ENCODE data around the gene ZMYND8.
"Not testable (repeated sequence)": the region's sequence is repeated elsewhere in the genome, so short reads cannot be mapped to it uniquely, and the experiment has no call there.

Gene ZMYND8

GRCh38 chr20:47356526-47357295, at the start of gene ZMYND8:
ZMYND8 (minus strand) TSS chr20:47356699; CDS start chr20:47356670, 29 bp downstream.
- DNase-seq (ENCODE audit: low read depth, low spot score), result peak; percentile 94

DNA sequence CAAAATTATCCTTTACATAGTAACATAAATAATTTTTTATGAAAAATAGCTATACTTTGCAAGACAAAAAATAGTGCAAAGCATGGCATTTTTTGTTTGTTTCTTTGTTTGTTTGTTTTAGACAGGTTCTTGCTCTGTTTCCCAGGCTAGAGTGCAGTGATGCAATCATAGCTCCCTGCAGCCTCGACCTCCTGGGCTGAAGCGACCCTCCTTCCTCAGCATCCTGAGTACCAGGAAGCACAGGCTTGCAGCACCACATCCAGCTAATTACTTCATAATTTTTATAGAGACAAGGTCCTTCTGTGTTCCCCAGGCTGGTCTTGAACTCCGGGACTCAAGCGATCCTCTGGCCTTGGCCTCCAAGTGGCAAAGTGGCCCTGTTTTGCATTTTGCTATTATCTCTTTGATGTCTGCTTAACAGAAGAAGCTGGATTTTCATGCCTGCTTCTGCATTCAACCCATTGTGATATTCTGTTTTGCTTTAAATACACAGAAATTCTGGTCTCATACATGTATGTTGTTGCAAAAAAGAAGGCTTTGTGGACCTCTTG, 49.4 kb upstream of the ZMYND8 start:
- no peak for DNase-seq (ENCODE audit: low read depth, low spot score)

DNA sequence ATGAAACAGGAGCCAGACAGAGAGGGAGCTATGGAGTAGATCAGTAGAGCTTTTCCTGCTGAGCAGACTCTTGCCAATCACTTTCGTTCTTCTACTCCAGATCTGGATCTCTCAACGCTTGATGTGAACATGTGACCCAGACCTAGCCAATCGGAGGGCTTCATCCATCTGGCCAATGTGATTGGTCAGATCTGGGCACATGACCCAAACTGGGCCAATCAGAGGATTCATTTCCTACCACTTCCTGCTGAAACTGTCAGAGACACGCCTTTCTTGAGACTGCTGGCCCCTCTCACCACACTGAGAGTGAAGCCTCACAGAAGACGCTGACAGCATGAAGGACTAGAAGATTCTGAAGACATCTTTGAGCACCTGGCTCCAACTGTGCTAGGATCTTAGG, 44.2 kb upstream of the ZMYND8 start:
- DNase-seq (ENCODE audit: low read depth, low spot score), result no peak

- DNase-seq (ENCODE audit: low read depth, low spot score), result no peak
Observed at GRCh38 chr20:47397652-47398301, 41.3 kb upstream of the ZMYND8 start.

DNA sequence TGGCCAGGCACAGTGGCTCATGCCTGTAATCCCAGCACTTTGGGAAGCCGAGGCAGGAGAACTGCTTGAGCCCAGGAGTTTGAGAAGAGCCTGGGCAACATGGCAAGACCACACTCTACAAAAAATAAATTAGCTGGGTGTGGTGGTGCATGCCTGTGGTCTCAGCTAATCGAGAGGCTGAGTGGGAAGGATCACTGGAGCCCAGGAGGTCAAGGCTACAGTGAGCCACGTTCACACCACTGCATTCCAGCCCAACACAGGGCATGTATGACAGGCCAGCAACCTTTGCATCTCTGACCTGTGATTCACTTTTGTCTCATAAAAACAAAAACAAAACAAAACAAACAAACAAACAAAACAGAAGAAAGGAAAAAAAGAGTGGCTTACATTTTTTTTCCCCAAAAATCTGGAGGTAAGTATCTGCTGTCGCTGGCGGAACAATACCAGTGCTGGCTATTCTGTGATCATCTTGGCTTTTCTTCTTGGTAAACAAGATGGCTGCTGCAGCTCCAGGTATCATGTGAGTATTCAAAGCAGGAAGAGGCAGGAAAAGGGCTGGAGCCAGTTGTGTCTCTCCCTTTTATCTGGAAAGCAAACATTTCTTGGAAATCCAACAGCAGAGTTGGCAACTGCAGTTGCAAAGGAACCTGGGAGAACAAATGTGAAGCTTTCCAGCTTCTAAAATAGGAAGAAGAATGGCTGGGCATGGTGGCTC, 40.4 kb upstream of the ZMYND8 start:
- no peak for DNase-seq (ENCODE audit: low read depth, low spot score)

GRCh38 chr20:47393796-47394514, 37.5 kb upstream of the ZMYND8 start:
- not testable (repeated sequence) for DNase-seq (ENCODE audit: low read depth, low spot score)

GRCh38 chr20:47392721-47393073, 36.2 kb upstream of the ZMYND8 start:
- no peak for DNase-seq (ENCODE audit: low read depth, low spot score)

DNA sequence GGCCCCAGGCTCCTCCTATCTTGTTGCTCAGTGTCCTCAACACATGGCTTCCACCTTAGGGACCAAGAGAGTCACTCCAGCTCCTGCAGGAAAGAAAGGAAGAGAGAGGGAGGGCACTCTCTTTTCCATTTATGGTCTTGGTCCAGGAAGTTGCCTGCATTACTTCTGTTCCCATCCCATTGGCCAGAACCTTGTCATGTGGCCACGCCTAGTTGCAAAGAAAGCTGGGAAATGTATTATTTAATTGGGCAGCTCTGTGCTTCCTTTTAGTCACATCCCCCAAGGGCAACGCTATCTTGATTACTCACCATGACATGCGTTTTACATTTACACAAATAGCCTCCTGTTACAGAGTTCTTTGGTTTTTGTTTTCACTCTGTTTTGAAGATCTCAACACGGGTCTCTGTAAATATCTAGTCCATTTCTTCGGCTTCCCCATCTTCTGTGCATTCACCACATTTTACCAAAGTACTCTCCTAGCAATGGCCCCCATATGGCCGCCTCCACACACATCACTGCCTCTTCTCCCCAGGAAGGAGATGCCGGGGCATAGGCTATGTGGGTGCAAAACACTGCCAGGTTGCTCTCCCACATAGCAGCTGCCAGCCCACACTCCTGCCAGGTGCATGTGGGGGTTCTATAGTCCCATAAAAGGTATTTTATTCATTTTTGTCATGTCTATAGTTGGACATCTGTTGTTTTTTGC, 35.7 kb upstream of the ZMYND8 start:
- DNase-seq (ENCODE audit: low read depth, low spot score), result no peak

DNA sequence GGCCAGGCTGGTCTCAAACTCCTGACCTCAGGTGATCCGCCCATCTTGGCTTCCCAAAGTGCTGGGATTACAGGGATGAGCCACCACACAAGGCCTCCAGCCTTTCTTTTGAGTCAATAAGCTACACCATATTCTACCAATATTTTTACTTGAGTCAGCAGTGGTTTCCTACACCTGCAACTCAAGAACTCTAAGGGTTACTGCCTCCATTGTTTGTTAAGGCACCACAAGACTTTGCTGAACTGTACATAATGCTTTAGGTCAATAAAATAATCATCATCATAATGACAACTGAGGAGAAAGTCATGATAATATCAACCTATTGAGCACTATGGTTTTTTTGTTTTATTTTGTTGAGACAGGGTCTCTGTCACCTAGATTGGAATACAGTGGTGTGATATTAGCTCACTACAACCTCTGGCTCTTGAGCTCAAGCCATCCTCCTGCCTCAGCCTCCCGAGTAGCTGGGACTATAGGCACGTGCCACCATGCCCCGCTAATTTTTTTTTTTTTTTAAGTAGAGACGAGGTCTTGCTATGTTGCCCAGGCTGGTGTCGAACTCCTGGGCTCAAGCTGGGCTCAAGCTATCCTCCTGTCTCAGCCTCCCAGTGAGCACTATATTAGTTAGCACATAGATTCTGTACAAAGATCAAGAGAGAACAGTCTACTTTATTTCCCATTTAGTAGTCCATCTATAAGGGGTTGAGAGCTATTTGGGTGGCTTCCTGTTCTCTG, 34.9 kb upstream of the ZMYND8 start:
- no peak for DNase-seq (ENCODE audit: low read depth, low spot score)

- DNase-seq (ENCODE audit: low read depth, low spot score), result no peak
Observed at GRCh38 chr20:47389867-47390347, 33.4 kb upstream of the ZMYND8 start.

GRCh38 chr20:47385968-47386367, 29.5 kb upstream of the ZMYND8 start:
- not testable (repeated sequence) for DNase-seq (ENCODE audit: low read depth, low spot score)

GRCh38 chr20:47382746-47383415, 26.4 kb upstream of the ZMYND8 start:
- no peak for DNase-seq (ENCODE audit: low read depth, low spot score)

DNA sequence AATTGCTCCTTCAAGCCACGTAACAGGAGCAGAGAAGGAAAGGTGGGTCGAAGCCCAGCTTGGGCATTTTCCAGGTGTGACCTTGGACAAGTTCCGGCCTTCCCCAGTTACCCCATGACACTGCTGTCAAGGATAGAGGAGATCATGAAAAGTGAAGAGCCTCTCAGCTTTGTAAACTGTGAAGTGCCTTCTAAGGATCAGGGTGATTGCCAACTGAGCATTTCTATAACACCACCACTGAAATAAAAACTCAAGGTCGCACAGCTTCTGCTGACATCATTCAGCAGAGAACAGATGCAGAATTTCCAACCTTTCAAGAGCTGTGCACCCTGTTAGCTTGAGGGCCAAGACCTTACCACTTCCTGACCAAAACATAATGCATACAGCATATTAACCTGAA, 24.0 kb upstream of the ZMYND8 start:
- DNase-seq (ENCODE audit: low read depth, low spot score), result no peak

DNA sequence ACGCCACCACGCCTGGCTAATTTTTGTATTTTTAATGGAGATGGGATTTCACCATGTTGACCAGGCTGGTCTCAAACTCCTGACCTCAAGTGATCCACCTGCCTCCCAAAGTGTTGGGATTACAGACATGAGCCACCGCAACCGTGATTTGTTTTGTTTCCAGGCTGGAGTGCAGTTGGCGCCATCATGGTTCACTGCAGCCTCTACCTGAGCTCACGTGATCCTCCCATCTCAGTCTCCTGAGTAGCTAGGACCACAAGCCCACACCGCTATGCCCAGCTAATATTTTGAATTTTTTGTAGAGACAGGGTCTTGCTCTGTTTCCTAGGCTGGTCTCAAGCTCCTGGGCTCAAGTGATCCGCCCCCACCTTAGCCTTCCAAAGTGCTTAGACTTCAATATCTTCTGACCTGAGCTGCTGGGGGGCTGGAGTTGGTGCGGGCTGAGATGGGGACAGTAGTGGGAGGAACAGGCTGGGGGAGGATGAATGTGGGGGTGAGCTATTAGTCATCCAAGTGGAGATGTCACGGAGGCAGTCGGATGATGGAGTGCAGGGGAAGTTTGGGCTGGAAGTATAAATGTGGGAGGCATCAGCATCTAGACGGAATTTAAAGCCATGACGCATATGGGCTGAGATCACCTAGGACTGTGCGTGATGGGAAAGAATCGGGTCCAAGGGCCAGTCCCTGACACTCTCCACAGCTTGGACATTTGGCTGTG, 23.1 kb upstream of the ZMYND8 start:
- DNase-seq (ENCODE audit: low read depth, low spot score), result no peak

GRCh38 chr20:47377122-47377722, 20.7 kb upstream of the ZMYND8 start:
- no peak for DNase-seq (ENCODE audit: low read depth, low spot score)

GRCh38 chr20:47376096-47376643, 19.7 kb upstream of the ZMYND8 start:
- not testable (repeated sequence) for DNase-seq (ENCODE audit: low read depth, low spot score)

GRCh38 chr20:47374121-47374520, 17.6 kb upstream of the ZMYND8 start:
- DNase-seq (ENCODE audit: low read depth, low spot score), result not testable (repeated sequence)

DNA sequence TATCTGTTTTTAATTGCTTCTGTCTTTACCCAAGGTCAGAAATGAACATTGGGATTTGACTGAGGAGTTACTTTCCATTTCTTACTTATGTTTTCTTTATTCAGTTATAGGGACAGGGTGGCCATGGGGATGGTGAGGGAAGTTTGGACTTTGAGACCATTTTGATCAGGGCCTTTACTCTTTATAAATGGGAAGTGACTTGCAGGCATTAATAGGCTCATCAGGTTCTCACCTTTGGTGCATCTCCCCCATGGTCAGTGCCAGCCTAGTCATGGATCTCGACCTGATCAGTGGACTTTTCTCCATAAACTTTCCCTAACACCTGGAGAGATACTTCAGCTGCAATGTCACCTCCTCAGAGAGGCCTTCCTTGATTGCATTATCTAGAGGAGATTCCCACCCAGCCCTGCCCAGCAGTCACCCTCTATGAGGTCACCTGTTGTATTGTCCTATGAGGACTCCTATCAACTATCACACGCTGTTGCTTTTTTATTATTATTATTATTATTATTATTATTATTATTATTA, 16.8 kb upstream of the ZMYND8 start:
- no peak for DNase-seq (ENCODE audit: low read depth, low spot score)
